HepG2 (cell line): Measurements from ENCODE around the gene RHEBL1. TPM values are rescaled to one million over a fixed set of nuclear protein-coding genes. Genes with fewer than 3 reads are reported as not detected.

Experiments used
- ATAC-seq: fragments of 200-7000 bp; cut with Tn5 transposase; 3 replicates; pipeline ENCODE4 v1.9.1; 2020; ENCODE audit warnings: mild to moderate bottlenecking, moderate library complexity
- BruUV-seq: library from RNA; stranded (reverse); fragments of 400-500 nt; replicated peaks from 2 replicates; lab custom pipeline; 2021; lab: Mats Ljungman, UMichigan
- CTCF ChIA-PET: fragments of 300-600 bp; formaldehyde crosslinking; extraction: SDS; loops from one replicate; lab custom pipeline; 2021; ENCODE audit warnings: low total read pairs, inconsistent platforms, low intra/inter-chr PET ratio; lab: Yijun Ruan, JAX
- POLR2A ChIA-PET: fragments of 350-600 bp; sonication (Branson Sonifier 250); formaldehyde crosslinking; loops from one replicate; lab custom pipeline; 2020; ENCODE audit warnings: antibody characterized with exemption, inconsistent platforms; lab: Yijun Ruan, JAX
- DNase-seq: peaks from one replicate; pipeline ENCODE4 v3.0.0-alpha.2; 2015; ENCODE audit warnings: low spot score
- FAIRE-seq: peaks from 3 replicates; lab custom pipeline; 2011; peaks lifted over from hg19 to GRCh38; lab: Jason Lieb, UNC
- H2AFZ ChIP-seq: one replicate; pipeline ENCODE4 v1.6.1; 2011; ENCODE audit warnings: low read length, inconsistent platforms
- H3K27ac ChIP-seq: fragments of 300-600 bp; 3 replicates; pipeline ENCODE4 v1.8.0; 2011; ENCODE audit warnings: mixed run types, mild to moderate bottlenecking, mixed read lengths, low read length, inconsistent platforms; ENCODE audit not compliant: insufficient read depth; ENCODE audit errors: extremely low read length
- H3K27me3 ChIP-seq, 2 experiments: fragments of 200-600 bp in 1 of 2; 2 replicates in 1 of 2; 3 replicates in 1 of 2; pipeline versions ENCODE4 v1.6.0 to v1.8.0; 2011; ENCODE audit warnings: low read length in 2 of 2, mild to moderate bottlenecking in 2 of 2, moderate library complexity in 2 of 2, inconsistent platforms in 1 of 2; ENCODE audit not compliant: insufficient read depth in 2 of 2, control insufficient read depth in 1 of 2
- H3K36me3 ChIP-seq, 2 experiments: fragments of 200-600 bp in 1 of 2; replicated peaks in 1 of 2; 2 replicates in 1 of 2; 3 replicates in 1 of 2; pipeline versions ENCODE4 v1.5.1 to v1.8.0; 2011; ENCODE audit warnings: low read length in 2 of 2, inconsistent platforms in 1 of 2; ENCODE audit not compliant: insufficient read depth in 2 of 2, control insufficient read depth in 1 of 2
- H3K4me1 ChIP-seq: 2 replicates; pipeline ENCODE4 v1.5.1; 2012; ENCODE audit warnings: low read length, inconsistent platforms; ENCODE audit not compliant: insufficient read depth
- H3K4me2 ChIP-seq: 2 replicates; pipeline ENCODE4 v1.6.0; 2011; ENCODE audit warnings: low read depth, low read length, inconsistent platforms
- H3K4me3 ChIP-seq, 3 experiments: fragments of 200-600 bp in 1 of 3; sonication (generic), shearing (Covaris generic) in 1 of 3; replicated peaks in 1 of 3; 2 replicates each; pipeline ENCODE4 v1.5.1; 2011 to 2016; ENCODE audit warnings: low read length in 3 of 3, inconsistent platforms in 2 of 3, low read depth in 2 of 3, mild to moderate bottlenecking in 2 of 3, control low read depth in 1 of 3, mixed read lengths in 1 of 3; ENCODE audit not compliant: insufficient read depth in 1 of 3
- H3K79me2 ChIP-seq: one replicate; pipeline ENCODE4 v1.6.1; 2011; ENCODE audit warnings: low read length, inconsistent platforms; ENCODE audit not compliant: insufficient read depth
- H3K9ac ChIP-seq: 2 replicates; pipeline ENCODE4 v1.6.0; 2011; ENCODE audit warnings: mild to moderate bottlenecking, low read depth, low read length, inconsistent platforms; ENCODE audit not compliant: insufficient read depth
- H3K9me3 ChIP-seq: 2 replicates; pipeline ENCODE4 v1.5.1; 2012; ENCODE audit warnings: mild to moderate bottlenecking, low read length
- H4K20me1 ChIP-seq: 2 replicates; pipeline ENCODE4 v1.6.0; 2011; ENCODE audit warnings: inconsistent platforms, mild to moderate bottlenecking, low read length, moderate library complexity; ENCODE audit not compliant: insufficient read depth
- CREM ChIP-seq, 2 experiments: sonication (generic) in 1 of 2; formaldehyde crosslinking in 1 of 2; IDR thresholded peaks; 2 replicates each; pipeline versions ENCODE4 v1.4.0 to v1.6.1; 2016 to 2020; ENCODE audit warnings: antibody characterized with exemption in 1 of 2, mild to moderate bottlenecking in 1 of 2, missing genetic modification reagents in 1 of 2
- DRAP1 ChIP-seq: IDR thresholded peaks from 2 replicates; pipeline ENCODE4 v1.6.1; 2016; ENCODE audit warnings: missing genetic modification reagents, missing compliant biosample characterization
- MEIS2 ChIP-seq: sonication (generic); formaldehyde crosslinking; IDR thresholded peaks from 2 replicates; pipeline ENCODE4 v1.9.0; 2021; ENCODE audit warnings: mild to moderate bottlenecking, missing genetic modification reagents
- SCMH1 ChIP-seq: sonication (generic); formaldehyde crosslinking; IDR thresholded peaks from 2 replicates; pipeline ENCODE4 v1.9.0; 2021; ENCODE audit warnings: missing genetic modification reagents, mild to moderate bottlenecking, borderline replicate concordance
- TOE1 ChIP-seq: sonication (generic); formaldehyde crosslinking; IDR thresholded peaks from 2 replicates; pipeline ENCODE4 v1.4.0; 2020; ENCODE audit warnings: mild to moderate bottlenecking, missing genetic modification reagents
- ZKSCAN8 ChIP-seq: IDR thresholded peaks from 2 replicates; pipeline ENCODE4 v1.6.1; 2016; ENCODE audit warnings: borderline replicate concordance, missing genetic modification reagents, missing compliant biosample characterization
- ZNF407 ChIP-seq: sonication (generic); formaldehyde crosslinking; IDR thresholded peaks from one replicate; pipeline ENCODE4 v1.5.1; 2020; ENCODE audit warnings: mild to moderate bottlenecking, missing genetic modification reagents; ENCODE audit errors: not compliant biosample characterization
- ZNF687 ChIP-seq: sonication (generic); formaldehyde crosslinking; IDR thresholded peaks from 2 replicates; pipeline ENCODE4 v1.5.1; 2020; ENCODE audit warnings: mild to moderate bottlenecking, missing genetic modification reagents, moderate library complexity
- ZSCAN12 ChIP-seq: sonication (generic); formaldehyde crosslinking; IDR thresholded peaks from 2 replicates; pipeline ENCODE4 v1.9.0; 2021; ENCODE audit warnings: mild to moderate bottlenecking, missing genetic modification reagents
- WGBS: methylation state at CpG from one replicate; pipeline ENCODE4 v1.1.6; 2017; ENCODE audit warnings: low lambda C conversion rate; 5-methylcytosine and 5-hydroxymethylcytosine counted together
- in situ Hi-C: cut with HindIII; loops from 2 replicates; pipeline ENCODE4 v1.10.0; 2017; ENCODE audit warnings: low pct_unique_long_range_greater_than_20kb; ENCODE audit not compliant: extremely low pct_ligation_motif_present
- intact Hi-C: fragments of 100-400 bp; cut with micrococcal nuclease; formaldehyde crosslinking; loops from one replicate; pipeline ENCODE4 v1.10.0; 2022; ENCODE audit not compliant: unreplicated experiment
- polyA plus RNA-seq, 8 experiments: library from polyadenylated mRNA; depleted of rRNA in 3 of 8; stranded (reverse) in 7 of 8; unstranded in 1 of 8; fragments of >200 nt; fragmentation: Illumina TruSeq in 4 of 8; extraction: Trizol in 4 of 8; gene quantifications; 2 replicates each; pipeline versions ENCODE4 v1.2.1 to v1.2.3, GENCODE V29; 2011 to 2016; ENCODE audit warnings: low read depth in 4 of 8, missing spikeins in 1 of 8, mixed read lengths in 1 of 8; ENCODE audit not compliant: insufficient read depth in 1 of 8
- total RNA-seq, 5 experiments: library from RNA; depleted of rRNA; stranded (reverse); fragments of >200 nt; fragmentation: Illumina TruSeq; extraction: Trizol; gene quantifications; 2 replicates each; pipeline ENCODE4 v1.2.3, GENCODE V29; 2016; ENCODE audit warnings: low read depth in 1 of 5
- TF ChIP-seq, protein P1 (sequence below): sonication (generic); formaldehyde crosslinking; IDR thresholded peaks from 2 replicates; pipeline ENCODE4 v1.4.0; 2020; ENCODE audit warnings: missing genetic modification reagents

Gene RHEBL1
- total and polyA plus RNA-seq, 2 of the 13 experiments (the other 11 are each of a cell fraction or from before 2014, with no cell fraction given) = 1.4 to 2.5 TPM

GRCh38 chr12:49025463-49025862 is 44.3 kb downstream of the RHEBL1 start (continued):
- no peak for TF ChIP-seq DRAP1
- TF ChIP-seq, protein P1, sequence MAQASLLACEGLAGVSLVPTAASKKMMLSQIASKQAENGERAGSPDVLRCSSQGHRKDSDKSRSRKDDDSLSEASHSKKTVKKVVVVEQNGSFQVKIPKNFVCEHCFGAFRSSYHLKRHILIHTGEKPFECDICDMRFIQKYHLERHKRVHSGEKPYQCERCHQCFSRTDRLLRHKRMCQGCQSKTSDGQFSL = no peak
- no peak for TF ChIP-seq ZNF407 (CRISPR knock-in tag)

- WGBS = 97% methylated on average over 12 of the region's 12 CpGs
- in situ Hi-C loops (no loop called here), intact Hi-C loops (no loop called here)
- no peak overlapping the region for H3K4me3 ChIP-seq
- no peaks in the 10 kb centered on the region for H3K9me3 ChIP-seq
- peaks cover 39 to 69% of the 10 kb centered on the region in 2 experiments for H3K36me3 ChIP-seq
- H3K79me2 ChIP-seq = no peaks in the 10 kb centered on the region
- H3K4me1 ChIP-seq = peaks cover 4% of the 10 kb centered on the region
- no peak for FAIRE-seq
- H3K4me2 ChIP-seq = no peak overlapping the region
- no peaks in the 10 kb centered on the region for H4K20me1 ChIP-seq
- H2AFZ ChIP-seq = no peak overlapping the region
- no peak overlapping the region for H3K9ac ChIP-seq
- ChIA-PET POLR2A (interaction anchor here (1.4 kb wide), 1 partner anchor 13 kb away, joined by 3 read pairs; no protein-coding TSS in a partner anchor), CTCF (no interaction called here)
- H3K27ac ChIP-seq = no peak overlapping the region
- no peak for ATAC-seq
- no peaks in the 10 kb centered on the region for H3K27me3 ChIP-seq
- DNase-seq = no peak
- BruUV-seq = no TSS peak
- TF ChIP-seq SCMH1 (CRISPR knock-in tag) (no peak), MEIS2 (CRISPR knock-in tag) (no peak), ZKSCAN8 (CRISPR knock-in tag) (no peak), ZNF687 (CRISPR knock-in tag) (no peak), CREM (IDR thresholded peaks at IDR 0.05) (no peak), CREM (CRISPR knock-in tag; IDR thresholded peaks at IDR 0.05) (no peak), TOE1 (CRISPR knock-in tag) (no peak), ZSCAN12 (CRISPR knock-in tag) (no peak)
Measured at GRCh38 chr12:49024543-49024942, 45.2 kb downstream of the RHEBL1 start.
